Activated CD4-positive, alpha-beta T cell treated with anti-CD3 and anti-CD28 coated beads, Interleukin-2, amount 10 ng/mL, durations not matched to agents 24 days and 14 days (primary cell): ENCODE data around the gene TCN2. TPM values are rescaled to one million over a fixed set of nuclear protein-coding genes. Genes with fewer than 3 reads are reported as not detected.
A peak's percentile ranks its signal among the peaks of the same experiment; 100 is the strongest.
"Not testable (repeated sequence)": the region's sequence is repeated elsewhere in the genome, so short reads cannot be mapped to it uniquely, and the experiment has no call there.

Experiments
- DNase-seq: peaks from one replicate; pipeline ENCODE4 v3.0.0; 2022
- H3K27ac Mint-ChIP-seq: one replicate; pipeline ENCODE4 v1.8.0; 2022; ENCODE audit warnings: mild to moderate bottlenecking, mixed read lengths
- H3K27me3 Mint-ChIP-seq: one replicate; pipeline ENCODE4 v1.8.0; 2022; ENCODE audit warnings: mixed read lengths
- H3K36me3 Mint-ChIP-seq: one replicate; pipeline ENCODE4 v1.8.0; 2022; ENCODE audit warnings: low read depth, mild to moderate bottlenecking, mixed read lengths
- H3K4me1 Mint-ChIP-seq: one replicate; pipeline ENCODE4 v1.8.0; 2021; ENCODE audit warnings: mixed read lengths
- H3K4me3 Mint-ChIP-seq: one replicate; pipeline ENCODE4 v1.8.0; 2022; ENCODE audit warnings: mild to moderate bottlenecking, moderate library complexity, mixed read lengths
- H3K9me3 Mint-ChIP-seq: one replicate; pipeline ENCODE4 v1.8.0; 2021; ENCODE audit warnings: mixed read lengths
- intact Hi-C: fragments of 100-400 bp; cut with micrococcal nuclease; formaldehyde crosslinking; loops from one replicate; pipeline ENCODE4 v1.15.1; 2023
- total RNA-seq: library from RNA; stranded (reverse); gene quantifications from 2 replicates; pipeline ENCODE4 v1.2.3, GENCODE V29; 2022

TCN2 gene
- total RNA-seq, 1 donor from 2014 or later, result 0.35 TPM

GRCh38 chr22:30654361-30654760 lies 47.4 kb downstream of the TCN2 start:
- H3K27me3 Mint-ChIP-seq, result no peaks in the 10 kb centered on the region
- H3K36me3 Mint-ChIP-seq, result peaks cover 14% of the 10 kb centered on the region
- intact Hi-C loops, result no loop called here
- no peak overlapping the region for H3K4me3 Mint-ChIP-seq
- peaks cover 24% of the 10 kb centered on the region for H3K4me1 Mint-ChIP-seq
- no peaks in the 10 kb centered on the region for H3K9me3 Mint-ChIP-seq
- no peak for DNase-seq
- no peak overlapping the region for H3K27ac Mint-ChIP-seq

- Mint-ChIP-seq H3K4me1 (peaks cover 18% of the 10 kb centered on the region), H3K27me3 (no peaks in the 10 kb centered on the region), H3K27ac (no peak overlapping the region), H3K9me3 (no peaks in the 10 kb centered on the region), H3K4me3 (no peak overlapping the region), H3K36me3 (peaks cover 21% of the 10 kb centered on the region)
- intact Hi-C loops, result no loop called here
- DNase-seq, result no peak
Observed at GRCh38 chr22:30655532-30655931, 48.6 kb downstream of the TCN2 start.

- H3K4me3 Mint-ChIP-seq, result no peak overlapping the region
- no peak for DNase-seq
- H3K27me3 Mint-ChIP-seq, result no peaks in the 10 kb centered on the region
- H3K27ac Mint-ChIP-seq, result no peak overlapping the region
- peaks cover 12% of the 10 kb centered on the region for H3K4me1 Mint-ChIP-seq
- intact Hi-C loops, result no loop called here
- H3K9me3 Mint-ChIP-seq, result no peaks in the 10 kb centered on the region
- H3K36me3 Mint-ChIP-seq, result peaks cover 33% of the 10 kb centered on the region
Observed at GRCh38 chr22:30662040-30662439, 55.1 kb downstream of the TCN2 start.

GRCh38 chr22:30664798-30665197 lies 57.8 kb downstream of the TCN2 start:
- DNase-seq, result peak; percentile 56
- Mint-ChIP-seq H3K9me3 (no peaks in the 10 kb centered on the region), H3K27me3 (peaks cover 2% of the 10 kb centered on the region), H3K27ac (no peak overlapping the region), H3K4me3 (no peak overlapping the region), H3K4me1 (peaks cover 20% of the 10 kb centered on the region), H3K36me3 (peaks cover 30% of the 10 kb centered on the region)
- intact Hi-C loops, result no loop called here

GRCh38 chr22:30665266-30665665 lies 58.3 kb downstream of the TCN2 start:
- intact Hi-C loops, result no loop called here
- Mint-ChIP-seq H3K27ac (peak overlapping the region; percentile 57), H3K9me3 (no peaks in the 10 kb centered on the region), H3K4me3 (no peak overlapping the region), H3K27me3 (peaks cover 2% of the 10 kb centered on the region), H3K36me3 (peaks cover 26% of the 10 kb centered on the region), H3K4me1 (peaks cover 22% of the 10 kb centered on the region)
- no peak for DNase-seq

GRCh38 chr22:30665786-30666185 lies 58.8 kb downstream of the TCN2 start:
- Mint-ChIP-seq H3K9me3 (no peaks in the 10 kb centered on the region), H3K27ac (no peak overlapping the region), H3K4me1 (peaks cover 25% of the 10 kb centered on the region), H3K27me3 (peaks cover 2% of the 10 kb centered on the region), H3K36me3 (peaks cover 24% of the 10 kb centered on the region), H3K4me3 (peak overlapping the region; percentile 93)
- DNase-seq, result no peak
- intact Hi-C loops, result loop anchor here (2.0 kb wide), 2 partner anchors 17 to 77 kb away; no protein-coding TSS in a partner anchor

- Mint-ChIP-seq H3K27me3 (peaks cover 2% of the 10 kb centered on the region), H3K4me1 (peaks cover 25% of the 10 kb centered on the region), H3K36me3 (peaks cover 15% of the 10 kb centered on the region), H3K9me3 (no peaks in the 10 kb centered on the region), H3K4me3 (peak overlapping the region; percentile 93), H3K27ac (peak overlapping the region; percentile 92)
- intact Hi-C loops, result loop anchor here (1.0 to 2.0 kb wide), 4 partner anchors 18 to 76 kb away; no protein-coding TSS in a partner anchor
- DNase-seq, result no peak
Observed at GRCh38 chr22:30667107-30667493, 60.1 kb downstream of the TCN2 start.

- intact Hi-C loops, result loop anchor here (1.0 to 2.0 kb wide), 4 partner anchors 19 to 75 kb away; no protein-coding TSS in a partner anchor
- peak; percentile 98 for DNase-seq
- Mint-ChIP-seq H3K9me3 (no peaks in the 10 kb centered on the region), H3K36me3 (peaks cover 11% of the 10 kb centered on the region), H3K27me3 (peaks cover 2% of the 10 kb centered on the region), H3K4me3 (peak within 1 kb of the TSS; percentile 93), H3K27ac (peak within 1 kb of the TSS; percentile 92), H3K4me1 (peaks cover 29% of the 10 kb centered on the region)
Observed at GRCh38 chr22:30667494-30668385, 60.8 kb downstream of the TCN2 start, which contains the start of gene DUSP18. TSS of gene DUSP18 (minus strand) at chr22:30667875. CDS start at chr22:30664003, 3,872 bp downstream.

- H3K4me1 Mint-ChIP-seq, result peaks cover 29% of the 10 kb centered on the region
- peaks cover 6% of the 10 kb centered on the region for H3K36me3 Mint-ChIP-seq
- H3K27me3 Mint-ChIP-seq, result peaks cover 2% of the 10 kb centered on the region
- intact Hi-C loops, result no loop called here
- H3K4me3 Mint-ChIP-seq, result peak overlapping the region; percentile 93
- H3K27ac Mint-ChIP-seq, result peak overlapping the region; percentile 92
- no peak for DNase-seq
- H3K9me3 Mint-ChIP-seq, result no peaks in the 10 kb centered on the region
Observed at GRCh38 chr22:30668386-30668710, 61.4 kb downstream of the TCN2 start.

GRCh38 chr22:30671071-30671470 lies 64.1 kb downstream of the TCN2 start:
- Mint-ChIP-seq H3K27me3 (peaks cover 2% of the 10 kb centered on the region), H3K4me1 (peaks cover 23% of the 10 kb centered on the region), H3K36me3 (no peaks in the 10 kb centered on the region), H3K4me3 (no peak overlapping the region), H3K27ac (no peak overlapping the region), H3K9me3 (no peaks in the 10 kb centered on the region)
- no peak for DNase-seq
- intact Hi-C loops, result no loop called here

- peaks cover 17% of the 10 kb centered on the region for H3K27me3 Mint-ChIP-seq
- no peaks in the 10 kb centered on the region for H3K36me3 Mint-ChIP-seq
- H3K4me3 Mint-ChIP-seq, result no peak overlapping the region
- no peaks in the 10 kb centered on the region for H3K9me3 Mint-ChIP-seq
- H3K4me1 Mint-ChIP-seq, result peaks cover 14% of the 10 kb centered on the region
- no peak for DNase-seq
- intact Hi-C loops, result no loop called here
- no peak overlapping the region for H3K27ac Mint-ChIP-seq
Observed at GRCh38 chr22:30673136-30673535, 66.2 kb downstream of the TCN2 start.

- Mint-ChIP-seq H3K36me3 (no peaks in the 10 kb centered on the region), H3K27ac (no peak overlapping the region), H3K4me1 (peaks cover 9% of the 10 kb centered on the region), H3K4me3 (no peak overlapping the region), H3K9me3 (no peaks in the 10 kb centered on the region), H3K27me3 (peaks cover 23% of the 10 kb centered on the region)
- no peak for DNase-seq
- intact Hi-C loops, result no loop called here
Observed at GRCh38 chr22:30674482-30674881, 67.5 kb downstream of the TCN2 start.

GRCh38 chr22:30675436-30675835 lies 68.5 kb downstream of the TCN2 start:
- Mint-ChIP-seq H3K27ac (no peak overlapping the region), H3K4me3 (no peak overlapping the region), H3K9me3 (no peaks in the 10 kb centered on the region), H3K4me1 (peaks cover 7% of the 10 kb centered on the region), H3K36me3 (no peaks in the 10 kb centered on the region), H3K27me3 (peaks cover 24% of the 10 kb centered on the region)
- intact Hi-C loops, result no loop called here
- no peak for DNase-seq

GRCh38 chr22:30676565-30676964 lies 69.6 kb downstream of the TCN2 start:
- H3K27ac Mint-ChIP-seq, intact Hi-C loops, H3K9me3 Mint-ChIP-seq, H3K36me3 Mint-ChIP-seq, DNase-seq, H3K4me1 Mint-ChIP-seq, H3K4me3 Mint-ChIP-seq: not testable (repeated sequence)
- H3K27me3 Mint-ChIP-seq, result peaks cover 24% of the 10 kb centered on the region
